Hematopoietic multipotent progenitor cell treated with erythropoietin and hydrocortisone succinate and interleukin-3 and kit ligand, for 6 days (in vitro differentiated cells): ENCODE results near the gene ABHD16A.
"Not testable (repeated sequence)": the region's sequence is repeated elsewhere in the genome, so short reads cannot be mapped to it uniquely, and the experiment has no call there.

ENCODE experiments used
- DNase-seq: peaks from one replicate; pipeline ENCODE4 v3.0.0-alpha.2; 2015

The ABHD16A gene

DNA sequence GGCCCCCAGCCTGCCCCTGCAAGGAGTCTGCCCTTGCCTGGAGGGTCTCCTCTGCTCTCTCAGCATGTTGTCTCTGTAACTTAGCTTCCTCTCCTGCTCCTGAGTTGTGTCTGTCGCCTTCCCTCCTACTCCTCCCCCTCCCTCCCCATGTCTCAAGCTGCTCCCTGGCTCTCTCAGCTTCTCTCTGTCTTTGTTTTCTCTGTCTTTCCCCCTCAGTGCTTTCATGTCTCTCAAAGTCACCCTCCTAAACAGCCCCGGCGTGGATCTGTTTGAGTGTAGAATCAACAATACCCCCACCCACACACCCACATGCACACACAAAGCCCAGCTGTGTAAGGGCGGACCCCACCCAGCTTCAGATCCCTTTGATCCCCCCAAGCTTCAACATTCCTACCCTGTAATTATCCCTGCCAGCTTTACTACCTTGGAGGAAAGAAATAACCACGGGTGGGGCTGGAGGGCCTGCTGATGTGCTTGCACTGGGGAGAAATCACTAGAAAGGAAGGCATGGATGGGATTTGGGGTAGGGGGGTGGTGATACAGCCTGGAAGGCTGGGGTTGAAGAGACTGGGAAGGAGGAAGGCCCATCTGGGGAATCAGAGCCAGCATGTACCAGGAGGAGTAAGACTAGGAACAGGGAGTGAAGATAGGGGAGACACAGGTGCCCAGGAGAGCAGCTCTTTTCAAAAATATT lies 11.0 kb upstream of the ABHD16A start:
- no peak for DNase-seq

DNA sequence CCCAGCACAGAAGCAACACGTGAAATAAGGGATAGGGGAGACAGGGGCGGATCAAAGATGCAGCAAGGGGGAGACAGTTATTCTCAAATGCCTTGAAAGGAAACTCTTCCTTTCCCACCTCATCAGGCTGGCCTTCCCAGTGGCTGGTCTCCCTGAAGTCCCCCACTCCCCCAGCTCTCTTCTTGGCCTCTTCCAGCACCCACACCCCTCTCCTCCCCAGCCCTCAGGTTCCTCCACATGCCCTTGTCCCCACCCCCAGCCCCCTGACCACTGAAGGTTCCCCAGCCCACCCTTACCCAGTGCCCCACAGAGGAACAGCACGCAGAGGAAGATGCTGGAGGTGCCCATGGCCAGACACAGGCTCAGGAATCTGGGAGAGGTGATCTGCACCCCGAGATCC lies 10.3 kb upstream of the ABHD16A start:
- DNase-seq: no peak

DNA sequence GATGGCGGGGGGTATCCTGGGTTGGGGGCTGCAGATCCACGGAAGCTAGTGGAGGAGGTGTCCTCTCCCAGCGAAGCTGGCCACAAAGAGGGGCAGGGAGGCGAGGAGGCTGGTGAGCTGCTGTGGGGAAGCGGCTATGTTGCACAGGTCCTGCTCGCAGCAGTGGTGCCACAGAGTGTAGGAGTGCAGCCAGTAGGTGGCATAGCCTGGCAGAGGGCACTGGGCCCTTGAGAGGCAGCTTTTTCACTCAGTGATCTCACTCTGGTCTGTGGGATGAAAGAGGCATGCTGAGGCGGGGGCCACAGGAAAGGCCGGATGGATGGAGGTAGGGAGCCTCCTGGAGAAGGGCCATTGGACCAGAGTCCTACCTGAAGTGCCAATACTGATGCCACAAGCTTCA lies 9.2 kb upstream of the ABHD16A start:
- DNase-seq: peak; percentile 76

DNA sequence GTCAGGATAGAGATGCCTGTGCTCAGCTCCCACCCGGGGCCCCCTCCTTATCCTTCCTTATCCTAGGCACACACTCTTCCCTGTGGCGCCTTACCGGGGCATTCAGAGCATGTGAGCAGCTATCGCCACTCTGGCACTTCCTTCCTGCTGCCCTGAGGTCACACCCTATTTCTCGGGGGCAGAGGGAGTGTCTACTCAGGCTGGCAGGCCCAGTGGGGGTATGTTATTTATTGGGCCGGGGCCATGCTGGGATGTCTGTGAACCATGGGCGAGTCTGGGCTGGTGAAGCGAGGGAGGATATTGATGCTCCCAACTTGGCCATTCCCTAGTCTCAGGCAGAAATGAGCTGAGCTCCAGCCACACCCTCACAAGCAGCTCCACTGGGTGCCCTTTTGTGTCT lies 8.1 kb upstream of the ABHD16A start:
- peak; percentile 92 for DNase-seq

DNA sequence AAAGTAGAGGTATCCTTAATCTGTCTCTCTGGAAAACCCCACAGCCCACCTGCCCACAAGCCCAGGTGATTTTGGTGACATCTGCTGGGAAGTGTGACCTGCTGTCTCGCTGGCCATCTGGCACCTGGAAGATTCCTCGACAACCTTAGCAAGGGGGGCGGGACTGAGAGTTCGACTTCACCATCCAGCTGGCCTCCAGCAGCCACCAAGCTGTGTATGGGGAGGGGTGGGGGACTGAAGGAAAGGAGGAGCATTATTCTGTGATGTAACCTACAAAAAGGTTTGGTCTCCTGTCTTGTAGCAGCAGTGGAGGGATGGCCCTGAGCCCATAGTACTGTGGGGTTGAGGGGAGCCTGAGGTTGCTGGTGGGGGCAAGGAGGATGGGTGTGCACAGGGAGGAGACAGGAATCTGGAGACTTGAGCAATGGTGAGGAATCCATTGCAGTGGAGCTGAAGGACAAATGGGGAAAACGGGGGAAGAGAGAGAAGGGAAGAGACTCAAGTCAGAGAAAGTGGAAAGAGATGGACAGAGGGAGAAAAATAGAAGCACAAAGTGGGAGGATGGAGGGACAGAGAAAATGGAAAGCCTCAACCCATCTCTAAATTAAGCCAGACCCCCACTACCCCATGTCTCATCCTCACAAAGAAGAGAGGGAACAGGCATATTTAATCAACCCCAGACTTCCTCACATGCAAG lies 7.5 kb upstream of the ABHD16A start:
- DNase-seq: peak; percentile 43

DNA sequence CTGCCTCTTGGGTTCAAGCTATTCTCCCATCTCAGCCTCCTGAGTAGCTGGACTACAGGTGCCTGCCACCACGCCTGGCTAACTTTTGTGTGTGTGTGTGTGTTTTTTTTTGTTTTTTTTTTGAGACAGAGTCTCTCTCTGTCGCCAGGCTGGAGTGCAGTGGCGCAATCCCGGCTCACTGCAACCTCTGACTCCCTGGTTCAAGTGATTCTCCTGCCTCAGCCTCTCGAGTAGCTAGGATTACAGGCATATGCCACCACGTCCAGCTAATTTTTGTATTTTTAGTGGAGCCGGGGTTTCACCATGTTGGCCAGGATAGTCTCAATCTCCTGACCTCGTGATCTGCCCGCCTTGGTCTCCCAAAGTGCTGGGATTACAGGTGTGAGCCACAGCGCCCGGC lies 6.0 kb upstream of the ABHD16A start:
- DNase-seq: not testable (repeated sequence)

DNA sequence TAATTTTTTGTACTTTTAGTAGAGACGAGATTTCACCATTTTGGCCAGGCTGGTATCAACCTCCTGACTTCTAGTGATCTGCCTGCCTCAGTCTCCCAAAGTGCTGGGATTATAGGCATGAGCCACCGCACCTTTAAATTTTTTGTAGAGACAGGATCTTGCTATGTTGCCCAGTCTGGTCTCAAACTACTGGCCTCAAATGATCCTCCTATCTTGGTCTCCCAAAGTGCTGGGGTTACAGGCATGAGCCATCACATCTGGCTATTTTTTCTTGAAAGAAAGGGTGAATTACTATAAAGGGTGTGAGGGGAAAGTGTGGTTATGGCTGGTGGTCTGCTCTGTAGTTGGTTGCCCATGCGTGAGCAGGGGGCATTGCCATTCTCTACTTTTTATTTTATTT lies 5.1 kb upstream of the ABHD16A start:
- no peak for DNase-seq

DNA sequence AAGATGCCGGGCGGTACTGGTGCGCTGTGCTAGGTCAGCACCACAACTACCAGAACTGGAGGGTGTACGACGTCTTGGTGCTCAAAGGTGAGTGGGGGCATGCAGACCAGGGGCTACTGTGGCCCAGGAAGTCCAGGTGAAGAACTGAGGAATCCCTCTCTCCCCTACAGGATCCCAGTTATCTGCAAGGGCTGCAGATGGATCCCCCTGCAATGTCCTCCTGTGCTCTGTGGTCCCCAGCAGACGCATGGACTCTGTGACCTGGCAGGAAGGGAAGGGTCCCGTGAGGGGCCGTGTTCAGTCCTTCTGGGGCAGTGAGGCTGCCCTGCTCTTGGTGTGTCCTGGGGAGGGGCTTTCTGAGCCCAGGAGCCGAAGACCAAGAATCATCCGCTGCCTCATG lies 4.6 kb upstream of the ABHD16A start:
- no peak for DNase-seq

DNA sequence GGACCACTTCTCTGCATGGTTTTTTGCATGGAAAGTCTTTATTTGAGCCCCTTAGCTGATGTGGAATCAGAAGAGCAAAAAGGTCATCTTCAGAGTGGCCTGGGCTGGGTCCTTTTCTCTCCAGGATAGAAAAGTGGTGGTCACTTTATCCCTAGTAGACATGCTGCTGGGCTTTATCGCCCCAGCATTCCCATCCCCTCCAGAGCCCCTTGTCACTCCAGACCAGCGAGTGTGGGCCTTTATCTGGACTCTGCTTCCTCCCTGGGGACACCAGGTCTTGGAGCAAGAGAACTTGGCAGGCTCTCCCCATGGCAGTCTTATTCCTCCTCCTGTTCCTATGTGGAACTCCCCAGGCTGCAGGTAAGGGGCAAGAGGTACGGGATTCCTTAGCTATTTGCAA lies 3.5 kb upstream of the ABHD16A start, which contains the start of gene LY6G6F:
Gene LY6G6F, plus strand, starts transcription at position 268 of the 400 bp plus-strand sequence. Its CDS starts 41 bp downstream, at position 309.
- DNase-seq: no peak

DNA sequence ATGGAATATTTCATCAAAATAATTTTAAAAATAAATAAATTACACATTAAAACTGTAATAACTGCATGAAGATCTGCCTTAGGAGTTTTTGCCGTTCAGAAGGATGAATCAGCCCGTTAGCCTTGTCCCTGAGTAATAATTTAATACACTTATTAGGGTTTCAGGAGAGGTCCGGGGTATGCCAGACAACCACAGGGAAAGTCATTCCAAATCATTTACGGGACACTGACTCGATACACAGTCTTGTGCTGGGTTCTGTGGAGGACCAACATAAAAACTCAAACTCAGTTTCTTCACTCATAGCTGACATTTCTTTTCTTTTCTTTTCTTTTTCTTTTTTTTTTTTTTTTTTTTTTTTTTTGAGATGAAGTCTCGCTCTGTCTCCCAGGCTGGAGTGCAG lies 2.8 kb upstream of the ABHD16A start:
- DNase-seq: no peak

DNA sequence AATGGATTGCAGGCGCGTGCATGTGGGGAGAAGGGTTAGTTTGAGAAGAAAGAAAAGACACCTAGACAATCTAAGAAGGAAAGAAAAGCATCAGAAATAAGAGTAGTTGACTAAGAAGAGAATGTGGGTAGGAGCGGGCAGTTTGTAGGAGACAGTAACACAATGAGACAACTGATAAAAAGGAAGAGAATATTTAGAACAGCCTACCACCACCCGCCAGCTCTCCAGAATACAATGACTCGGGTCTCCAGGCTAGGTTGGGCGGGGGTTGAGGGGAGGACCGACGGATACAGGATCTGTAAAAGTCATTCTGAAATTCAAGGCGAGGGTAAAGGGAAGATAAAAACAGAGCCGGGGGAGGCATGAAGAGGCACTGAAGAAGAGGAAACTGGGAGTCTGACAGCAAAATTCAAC lies 712 bp downstream of the ABHD16A start:
- no peak for DNase-seq

DNA sequence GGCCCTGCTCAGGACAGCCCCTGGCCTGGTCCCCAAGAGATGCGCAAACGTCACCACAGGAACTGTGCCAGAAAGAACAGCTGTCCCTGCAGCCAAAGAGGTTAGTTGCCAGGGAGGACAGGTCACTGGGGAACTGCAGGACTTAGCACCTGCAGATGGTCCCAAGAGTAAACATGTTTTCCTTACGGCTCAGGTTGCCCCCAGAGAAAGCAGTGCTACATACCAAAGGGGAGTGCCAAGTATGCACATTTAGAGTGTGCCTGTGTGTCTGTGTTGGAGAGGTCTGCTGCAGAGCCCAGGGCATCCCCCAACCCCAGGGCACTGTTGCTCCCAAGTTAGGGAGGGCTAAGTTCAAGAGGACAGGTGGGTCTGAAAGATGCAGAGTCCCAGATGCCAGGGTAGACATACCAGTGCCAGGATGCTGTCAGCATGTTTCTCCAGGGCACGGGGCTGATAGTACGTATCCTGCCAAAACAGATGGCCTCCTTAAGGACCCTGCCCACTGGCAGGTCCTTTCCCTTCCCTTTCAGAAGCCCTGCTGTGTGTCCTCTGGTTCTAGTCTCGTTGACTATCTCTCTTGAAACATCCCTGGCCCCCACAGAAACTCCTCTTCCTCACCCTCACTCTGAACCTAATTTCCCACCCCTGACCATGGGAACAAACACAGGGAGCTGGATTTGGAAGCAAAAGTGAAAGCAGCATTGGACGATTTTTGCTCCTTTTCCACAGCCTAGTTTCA lies 1.3 kb downstream of the ABHD16A start:
- DNase-seq: peak; percentile 56

DNA sequence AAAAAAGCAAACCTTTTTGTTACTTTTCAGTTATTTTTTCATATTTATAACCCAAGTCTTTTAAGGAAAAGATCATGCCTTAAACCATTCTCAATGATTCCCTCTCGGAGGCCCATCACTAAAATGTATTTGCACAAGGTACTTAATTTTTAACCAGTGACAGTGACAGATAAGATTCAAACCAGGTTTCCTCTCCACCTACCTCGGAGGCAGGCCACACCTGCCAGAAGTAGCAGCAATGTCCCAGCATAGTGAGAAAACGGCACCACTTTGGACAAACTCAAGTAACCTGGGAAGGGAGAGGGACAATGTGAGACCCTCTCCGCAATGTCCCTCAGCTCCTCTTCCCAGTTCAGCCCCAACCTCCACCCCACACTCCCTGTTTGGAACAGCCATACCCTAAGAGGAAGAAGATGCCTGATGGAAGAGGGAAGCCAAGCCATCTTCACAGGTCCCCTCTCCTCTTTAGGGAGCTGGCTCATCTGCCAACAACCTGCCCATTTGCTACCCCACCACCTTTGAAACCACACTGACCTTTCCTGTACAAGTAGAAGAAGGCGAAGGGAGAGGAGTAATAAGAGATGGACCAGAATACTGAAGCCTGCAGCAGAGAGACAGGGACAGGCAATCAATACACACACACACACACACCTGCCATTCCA lies 2.3 kb downstream of the ABHD16A start:
- no peak for DNase-seq

DNA sequence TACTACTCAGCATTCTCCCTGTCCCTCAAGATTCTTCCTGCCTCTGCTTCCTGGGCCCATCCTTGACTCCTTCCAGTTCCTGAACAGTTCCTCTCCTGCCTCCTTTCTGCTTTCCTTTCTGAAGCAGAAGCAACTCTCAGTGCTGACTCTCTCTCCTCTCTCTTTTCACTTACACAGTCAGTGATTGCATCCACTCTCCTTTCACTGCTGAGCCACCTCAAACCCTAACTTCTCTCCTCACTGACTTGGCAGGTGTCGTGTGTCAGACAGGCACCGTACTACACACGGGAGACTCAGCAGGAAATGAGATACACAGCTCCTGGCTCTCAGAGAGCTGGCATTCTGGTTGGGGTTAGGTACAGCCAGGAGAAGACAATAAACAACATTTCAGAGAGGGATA lies 5.6 kb downstream of the ABHD16A start:
- DNase-seq: no peak

DNA sequence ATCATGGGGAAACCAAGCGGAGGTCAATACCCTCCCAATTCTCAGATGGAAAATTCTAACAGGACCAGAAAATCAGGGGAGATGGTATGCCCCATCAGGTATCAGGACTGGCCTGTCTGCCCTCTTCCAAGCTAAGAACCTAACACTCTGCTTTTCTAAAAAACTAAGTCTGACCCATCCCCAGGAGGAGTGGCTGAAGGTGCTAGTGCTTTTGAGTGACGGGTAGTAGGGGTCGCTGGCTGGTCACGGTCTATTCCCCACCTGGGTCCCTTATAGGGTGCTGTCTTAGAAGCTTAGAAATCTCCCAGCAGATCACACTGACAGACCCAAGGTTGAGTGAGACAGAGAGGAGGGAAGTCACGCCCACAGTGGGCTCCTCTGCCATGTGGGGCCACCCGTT lies 9.6 kb downstream of the ABHD16A start:
- DNase-seq: no peak

DNA sequence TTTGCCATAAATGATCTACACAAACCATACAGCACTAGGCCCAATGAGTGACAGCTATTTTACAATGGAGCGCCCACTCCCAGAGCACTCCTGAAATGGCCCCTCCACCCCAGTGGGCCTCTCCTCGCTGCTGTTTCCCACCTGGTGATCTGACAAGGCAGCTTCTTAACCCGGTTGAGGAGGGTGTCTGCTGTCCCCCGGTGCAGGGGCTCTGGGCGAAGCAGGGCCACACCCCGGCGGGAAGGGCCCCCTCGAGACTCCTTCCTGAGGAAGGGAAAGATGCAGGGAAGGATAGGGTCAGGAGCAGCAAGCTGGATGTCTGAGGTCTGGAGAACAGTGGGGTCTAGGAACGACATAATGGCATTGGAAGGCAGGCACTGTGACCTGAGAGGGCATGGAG lies 10.2 kb downstream of the ABHD16A start:
- no peak for DNase-seq

DNA sequence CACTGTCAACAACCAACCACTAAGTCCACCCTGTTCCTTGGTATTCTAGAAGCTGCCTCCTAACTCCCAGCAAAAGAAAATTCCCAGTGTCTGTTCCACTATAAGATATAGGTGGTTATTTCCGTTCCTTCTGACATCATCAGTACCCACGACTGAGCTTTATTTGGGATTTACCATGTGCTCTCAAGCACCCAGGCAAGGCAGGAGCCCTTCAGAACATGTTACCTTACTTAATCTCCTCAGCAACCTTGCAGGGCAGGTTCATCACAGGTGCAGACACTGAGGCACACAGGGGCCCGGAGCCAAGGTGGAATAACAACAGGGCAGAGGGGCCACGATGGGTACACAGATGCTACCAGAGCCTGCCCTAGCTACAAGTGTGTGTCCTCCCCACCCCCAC lies 10.8 kb downstream of the ABHD16A start:
- no peak for DNase-seq

DNA sequence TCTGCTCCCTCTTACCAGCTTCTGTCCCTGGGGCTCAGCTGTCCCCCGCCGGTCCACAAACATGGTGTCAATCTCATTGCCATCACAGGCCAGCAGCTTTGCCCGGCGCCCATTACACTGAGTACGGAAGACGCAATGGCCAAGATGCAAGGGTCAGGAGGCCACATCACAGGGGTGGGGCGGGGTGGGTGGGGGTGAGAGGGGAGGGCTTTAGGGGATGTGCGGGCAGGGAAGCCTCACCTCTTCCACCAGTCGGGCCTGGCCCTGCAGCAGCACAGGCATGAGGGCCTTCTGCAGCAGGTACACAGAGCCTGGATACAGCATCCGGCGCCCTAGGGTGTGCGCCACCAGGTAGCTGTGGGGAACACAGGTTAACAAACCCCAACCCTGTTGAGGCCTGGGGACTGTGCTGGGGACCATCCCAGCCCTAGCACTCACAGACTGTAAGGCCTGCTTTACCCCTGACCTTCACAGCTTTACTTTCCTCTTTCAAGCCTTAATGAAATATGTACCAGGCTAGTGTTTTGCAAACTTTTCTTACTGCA lies 11.5 kb downstream of the ABHD16A start:
- DNase-seq: no peak

DNA sequence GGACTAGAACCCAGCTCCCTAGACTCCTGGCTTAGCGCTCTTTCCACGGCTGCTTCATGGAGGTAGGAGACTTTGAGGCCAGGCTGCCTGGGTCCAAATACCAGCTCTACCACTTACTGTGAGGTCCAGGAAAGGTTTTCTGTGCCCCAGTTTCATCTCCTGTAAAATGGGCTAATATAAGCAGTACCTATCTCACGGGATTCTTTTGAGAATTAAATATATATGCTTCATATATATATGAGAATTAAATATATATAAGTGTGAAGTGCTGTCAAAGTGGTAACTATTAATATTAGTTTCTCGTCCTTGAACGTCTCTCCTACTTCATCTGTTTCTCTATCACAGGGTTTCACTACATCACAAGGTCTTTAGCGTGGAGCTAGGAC lies 12.1 kb downstream of the ABHD16A start:
- no peak for DNase-seq

DNA sequence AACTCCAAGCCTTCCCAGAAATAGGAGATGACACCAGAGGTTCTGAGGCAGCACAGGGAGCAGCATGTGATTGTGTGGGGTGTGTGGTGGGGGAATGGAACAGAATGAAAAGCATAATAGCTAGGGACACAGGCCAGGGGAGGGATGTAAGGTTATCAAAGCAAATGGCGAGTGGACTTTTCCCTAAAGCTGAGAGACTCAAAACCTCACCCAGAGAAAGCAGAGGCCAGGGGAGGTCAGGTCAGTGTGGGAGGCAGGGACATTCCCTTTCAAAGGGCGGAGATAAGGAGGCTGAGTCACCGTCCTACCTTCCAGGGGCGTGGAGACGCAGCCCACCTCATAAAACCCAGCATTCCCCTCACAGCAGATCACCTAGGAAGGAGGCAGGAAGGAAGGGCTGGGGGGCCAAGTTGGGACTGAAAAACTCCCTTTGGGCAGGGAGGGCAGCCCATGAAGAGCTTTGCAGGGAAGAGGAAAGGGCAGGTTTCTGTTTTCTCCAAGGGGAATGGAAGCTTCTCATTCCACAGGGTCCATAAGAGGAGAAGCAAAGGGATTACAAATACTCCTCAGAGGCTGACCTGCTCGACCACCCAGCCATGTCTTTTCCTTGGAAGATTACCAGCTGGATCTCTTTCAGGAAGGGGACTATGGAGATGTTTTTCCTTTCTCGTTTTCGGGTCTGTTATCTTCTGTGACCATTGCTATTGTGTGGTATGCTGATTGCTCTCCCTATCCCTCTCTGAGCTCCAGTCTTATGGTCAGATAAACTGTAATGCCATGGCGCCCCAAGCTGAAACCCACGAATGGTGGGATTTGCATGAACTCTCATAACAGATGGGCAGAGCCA lies 12.7 kb downstream of the ABHD16A start:
- peak; percentile 79 for DNase-seq

DNA sequence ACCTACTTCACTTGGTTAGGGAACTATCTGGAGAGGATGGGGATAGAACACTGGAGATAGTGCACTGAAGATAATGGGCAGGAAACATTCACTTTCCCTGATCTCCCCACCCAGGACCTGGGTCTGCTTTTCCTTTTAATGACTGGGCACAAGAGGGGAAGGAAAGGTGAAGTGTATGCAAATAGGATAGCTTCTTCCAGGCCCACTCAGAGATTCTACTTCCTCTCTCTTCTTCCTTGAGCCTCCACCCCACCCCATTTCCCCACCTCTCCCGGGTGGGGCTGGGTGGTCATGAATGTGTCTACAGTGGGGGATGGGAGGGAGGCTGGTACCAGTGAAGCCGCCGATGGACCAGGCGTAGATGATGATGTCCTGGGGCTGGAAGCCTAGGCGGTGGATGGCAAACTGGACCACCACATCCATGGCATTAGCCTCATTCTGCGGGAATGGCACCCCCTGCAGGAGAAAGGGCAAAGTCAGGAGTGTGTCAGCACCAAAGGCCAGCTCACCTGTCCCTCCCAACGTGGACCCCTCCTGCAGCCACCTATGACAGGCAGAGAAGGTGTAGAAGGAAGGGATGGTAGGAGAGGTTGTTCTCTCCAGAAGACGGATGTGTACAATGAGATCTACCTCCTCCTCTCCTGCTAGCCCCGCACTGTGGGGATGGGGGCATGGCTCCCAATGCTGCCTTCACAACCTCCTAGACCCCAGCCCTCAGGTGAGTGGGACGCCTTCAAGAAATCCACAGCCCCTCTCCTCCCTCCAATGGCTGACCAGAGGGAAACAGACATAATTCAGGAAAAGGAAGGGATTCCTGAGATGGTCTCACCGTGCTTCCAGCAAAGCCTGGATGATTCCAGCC lies 13.6 kb downstream of the ABHD16A start:
- peak; percentile 29 for DNase-seq
